Measurements from ENCODE around the gene UTP14C.
"Not testable (repeated sequence)": the region's sequence is repeated elsewhere in the genome, so short reads cannot be mapped to it uniquely, and the experiment has no call there.

Gene UTP14C

DNA sequence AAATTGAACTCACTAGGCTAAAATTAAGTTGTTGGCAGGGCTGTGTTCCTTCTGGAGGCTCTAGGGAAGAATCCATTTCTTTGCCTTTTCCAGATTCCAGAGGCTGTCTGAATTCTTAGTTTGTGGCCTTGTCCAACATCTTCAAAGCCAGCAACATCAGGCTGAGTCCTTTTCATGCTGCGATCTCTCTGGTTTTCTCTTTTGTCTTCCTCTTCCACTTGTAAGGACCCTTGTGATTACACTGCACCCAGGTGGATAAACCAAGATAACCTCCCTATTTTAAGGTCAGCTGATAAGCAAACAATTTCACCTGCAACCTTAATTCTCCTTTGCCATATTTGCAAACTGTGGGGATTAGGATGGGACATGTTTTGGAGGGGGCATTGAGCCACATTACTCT is 11.5 kb downstream of the UTP14C start:
- no peak for DNase-seq (ENCODE audit: low read depth in 2 of 3, low spot score in 2 of 3)

DNA sequence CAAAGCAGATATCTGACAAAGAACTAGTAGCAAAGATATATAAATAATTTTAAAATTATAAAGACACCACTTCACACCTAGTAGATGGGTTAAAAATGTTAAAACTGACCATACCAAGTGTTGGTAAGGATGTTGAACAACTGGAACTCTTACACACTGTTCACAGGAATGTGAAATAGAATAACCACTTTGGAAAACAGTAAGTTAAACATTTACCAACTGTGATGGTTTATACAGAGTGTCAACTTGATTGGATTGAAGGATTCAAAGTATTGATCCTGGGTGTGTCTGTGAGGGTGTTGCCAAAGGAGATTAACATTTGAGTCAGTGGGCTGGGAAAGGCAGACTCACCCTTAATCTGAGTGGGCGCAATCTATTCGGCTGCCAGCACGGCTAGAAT is 19.2 kb downstream of the UTP14C start:
- no peak for DNase-seq (ENCODE audit: low read depth in 2 of 3, low spot score in 2 of 3)

DNA sequence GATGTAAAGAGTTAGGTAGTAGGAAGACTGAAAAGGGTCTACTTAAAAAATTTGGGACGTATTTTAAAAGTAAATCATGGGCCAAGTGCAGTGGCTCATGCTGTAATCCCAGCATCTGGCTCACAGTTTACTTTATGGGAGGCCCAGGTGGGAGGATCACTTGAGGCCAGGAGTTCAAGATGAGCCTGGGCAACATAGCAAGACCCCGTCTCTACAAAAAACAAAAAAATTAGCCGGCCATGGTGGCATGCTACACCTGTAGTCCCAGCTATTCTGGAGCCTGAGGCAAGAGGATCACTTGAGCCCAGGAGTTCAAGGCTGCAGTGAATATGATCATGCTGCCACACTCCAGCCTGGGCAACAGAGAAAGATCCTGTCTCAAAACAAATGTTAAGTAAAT is 23.0 kb downstream of the UTP14C start:
- DNase-seq (ENCODE audit: low read depth in 2 of 3, low spot score in 2 of 3) = no peak

DNA sequence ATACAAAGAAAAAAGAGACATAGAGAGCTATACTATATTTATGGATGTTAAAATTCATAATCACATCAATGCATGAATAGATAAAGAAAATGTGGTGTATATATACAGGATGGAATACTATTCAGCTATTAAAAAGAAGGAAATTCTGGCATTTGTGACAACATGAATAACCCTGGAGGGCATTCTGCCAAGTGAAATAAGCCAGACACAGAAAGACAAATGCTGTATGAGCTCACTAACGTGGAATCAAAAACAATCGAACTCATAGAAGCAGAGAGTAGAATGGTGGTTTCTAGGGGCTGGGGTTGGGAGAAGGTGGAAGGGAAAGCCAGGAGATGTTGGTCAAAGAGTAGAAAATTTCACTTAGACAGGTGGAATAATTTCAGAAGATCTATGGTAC is 24.0 kb downstream of the UTP14C start:
- DNase-seq (ENCODE audit: low read depth in 2 of 3, low spot score in 2 of 3) = no peak

DNA sequence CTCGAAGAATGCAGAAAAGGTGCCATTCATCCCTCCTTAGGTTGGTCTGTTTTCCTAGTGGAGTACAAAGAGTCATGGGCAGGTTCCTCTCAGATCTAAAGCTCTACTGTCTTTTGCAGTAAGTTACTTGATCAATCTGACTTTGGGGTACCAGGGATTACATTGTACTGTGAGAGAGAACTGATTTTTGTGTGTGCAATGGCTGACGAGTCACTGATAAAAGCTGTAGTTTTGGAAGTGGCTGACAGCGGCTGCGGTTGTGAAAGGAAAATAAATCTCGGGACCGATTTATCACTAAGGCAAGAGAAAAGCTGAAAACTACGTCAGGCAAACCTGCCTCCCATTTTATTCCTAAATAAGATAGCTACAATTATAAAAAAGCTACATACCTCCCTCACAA is 26.9 kb downstream of the UTP14C start:
- DNase-seq (ENCODE audit: low read depth in 2 of 3, low spot score in 2 of 3) = no peak

DNA sequence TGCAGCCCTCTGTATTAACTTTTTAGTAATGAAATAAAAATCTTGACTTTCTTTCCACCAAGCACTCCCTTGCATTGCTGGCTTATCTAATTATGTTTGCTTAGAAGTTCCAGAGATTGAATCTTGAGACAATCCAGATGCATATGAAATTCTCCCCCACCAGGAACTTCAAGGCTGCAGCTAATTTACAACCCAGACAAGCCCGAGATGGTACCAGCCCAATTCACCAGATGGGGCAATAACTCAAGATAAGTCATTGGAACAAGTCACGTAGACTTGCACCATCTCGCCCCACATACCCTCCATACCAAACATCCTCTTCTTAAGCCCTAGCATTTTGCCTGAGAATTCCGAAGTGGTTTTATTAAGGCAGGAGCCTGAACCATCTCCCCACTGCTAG is 29.0 kb downstream of the UTP14C start:
- DNase-seq (ENCODE audit: low read depth in 2 of 3, low spot score in 2 of 3) = no peak

DNA sequence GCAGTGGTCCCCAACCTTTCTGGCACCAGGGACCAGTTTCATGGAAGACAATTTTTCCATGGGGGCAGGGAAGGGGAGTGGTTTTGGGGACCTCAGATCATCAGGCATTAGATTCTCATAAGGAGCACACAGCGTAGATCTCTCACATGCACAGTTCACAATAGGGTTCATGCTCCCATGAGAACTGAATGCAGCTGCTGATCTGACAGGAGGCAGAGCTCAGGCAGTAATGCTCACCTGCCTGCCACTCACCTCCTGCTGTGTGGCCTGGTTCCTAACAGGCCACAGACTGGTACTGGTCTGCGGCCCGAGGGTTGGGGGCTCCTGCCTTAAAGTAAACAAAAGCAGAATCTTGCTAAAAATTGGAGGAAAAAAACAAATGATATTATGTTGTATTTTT is 36.6 kb downstream of the UTP14C start:
- not testable (repeated sequence) for DNase-seq (ENCODE audit: low read depth in 2 of 3, low spot score in 2 of 3)

DNA sequence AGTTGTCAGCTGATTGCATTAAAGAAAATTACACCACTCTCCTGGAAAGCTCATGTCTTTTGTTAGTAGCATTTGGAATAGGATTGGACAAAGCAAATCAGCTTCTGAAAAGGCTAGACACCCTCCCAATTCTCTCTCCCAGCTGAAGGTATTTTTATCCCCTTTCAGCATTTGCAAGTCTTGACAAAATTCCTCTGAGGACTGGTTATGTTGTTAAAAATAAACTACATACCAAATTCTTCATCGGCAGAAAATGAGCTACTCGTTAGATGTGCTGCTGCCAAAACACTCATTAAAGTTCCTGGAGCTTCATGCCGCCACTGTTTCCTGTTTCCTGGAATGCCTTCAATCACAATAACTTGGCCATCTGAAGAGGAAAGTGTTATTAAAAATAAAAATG is 37.1 kb downstream of the UTP14C start:
- no peak for DNase-seq (ENCODE audit: low read depth in 2 of 3, low spot score in 2 of 3)

DNA sequence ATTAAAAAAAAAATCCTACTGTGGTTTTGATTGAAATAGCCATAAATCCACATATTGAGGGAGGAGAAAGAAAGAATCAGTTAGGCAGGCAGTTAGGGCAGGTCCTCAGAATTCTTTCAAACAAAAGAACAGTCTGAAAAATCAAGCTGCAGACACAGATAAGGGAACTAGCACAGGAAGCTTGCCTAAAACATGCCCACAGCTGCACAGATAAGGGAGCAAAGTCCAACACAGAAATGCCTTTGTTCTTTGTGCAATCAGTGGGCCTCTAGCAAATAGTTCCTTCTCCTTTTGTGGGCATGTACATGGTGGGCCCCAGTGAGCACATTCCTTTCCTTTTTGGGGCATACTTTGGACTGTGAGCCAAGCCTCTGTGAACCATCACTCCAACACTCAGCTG is 42.7 kb downstream of the UTP14C start:
- DNase-seq (ENCODE audit: low read depth in 2 of 3, low spot score in 2 of 3) = no peak

DNA sequence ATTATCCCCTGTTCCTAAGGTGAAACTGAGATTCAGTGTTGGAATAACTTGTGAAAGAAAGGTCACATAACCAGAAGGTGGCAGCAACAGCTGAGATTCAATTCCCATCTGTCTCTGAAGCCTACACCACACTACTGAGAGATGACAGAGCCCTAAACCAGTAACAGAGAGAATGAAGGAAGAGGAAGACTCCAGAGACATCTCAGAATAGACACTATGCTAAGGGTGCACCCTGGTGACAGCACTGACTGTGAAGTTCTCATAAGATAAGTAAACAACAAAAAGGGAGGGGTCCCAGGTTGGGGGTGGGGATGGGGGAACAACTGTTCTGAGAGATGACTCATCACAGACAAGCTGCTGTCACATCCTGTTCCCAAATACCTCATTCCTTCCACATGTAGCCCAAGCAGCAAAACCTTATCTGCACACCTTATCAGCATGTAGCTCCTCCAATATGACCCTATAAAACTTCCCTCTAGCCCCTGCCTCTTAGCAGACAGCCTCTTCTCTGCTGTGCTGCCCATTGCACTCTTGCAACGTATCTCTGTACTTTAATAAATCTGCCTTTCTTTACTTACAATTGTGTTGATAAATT is 46.5 kb downstream of the UTP14C start:
- no peak for DNase-seq (ENCODE audit: low read depth in 2 of 3, low spot score in 2 of 3)
